HepG2 (cell line): ENCODE results near the gene VEPH1. TPM values are rescaled to one million over a fixed set of nuclear protein-coding genes. Genes with fewer than 3 reads are reported as not detected.

Experiments
- ATAC-seq: fragments of 200-7000 bp; cut with Tn5 transposase; 3 replicates; pipeline ENCODE4 v1.9.1; 2020; ENCODE audit warnings: mild to moderate bottlenecking, moderate library complexity
- BruUV-seq: library from RNA; stranded (reverse); fragments of 400-500 nt; replicated peaks from 2 replicates; lab custom pipeline; 2021; lab: Mats Ljungman, UMichigan
- CTCF ChIA-PET: fragments of 300-600 bp; formaldehyde crosslinking; extraction: SDS; loops from one replicate; lab custom pipeline; 2021; ENCODE audit warnings: low total read pairs, inconsistent platforms, low intra/inter-chr PET ratio; lab: Yijun Ruan, JAX
- POLR2A ChIA-PET: fragments of 350-600 bp; sonication (Branson Sonifier 250); formaldehyde crosslinking; loops from one replicate; lab custom pipeline; 2020; ENCODE audit warnings: antibody characterized with exemption, inconsistent platforms; lab: Yijun Ruan, JAX
- DNase-seq: peaks from one replicate; pipeline ENCODE4 v3.0.0-alpha.2; 2015; ENCODE audit warnings: low spot score
- FAIRE-seq: peaks from 3 replicates; lab custom pipeline; 2011; peaks lifted over from hg19 to GRCh38; lab: Jason Lieb, UNC
- H2AFZ ChIP-seq: one replicate; pipeline ENCODE4 v1.6.1; 2011; ENCODE audit warnings: low read length, inconsistent platforms
- H3K27ac ChIP-seq: fragments of 300-600 bp; 3 replicates; pipeline ENCODE4 v1.8.0; 2011; ENCODE audit warnings: mixed run types, mild to moderate bottlenecking, mixed read lengths, low read length, inconsistent platforms; ENCODE audit not compliant: insufficient read depth; ENCODE audit errors: extremely low read length
- H3K27me3 ChIP-seq, 2 experiments: fragments of 200-600 bp in 1 of 2; 2 replicates in 1 of 2; 3 replicates in 1 of 2; pipeline versions ENCODE4 v1.6.0 to v1.8.0; 2011; ENCODE audit warnings: low read length in 2 of 2, mild to moderate bottlenecking in 2 of 2, moderate library complexity in 2 of 2, inconsistent platforms in 1 of 2; ENCODE audit not compliant: insufficient read depth in 2 of 2, control insufficient read depth in 1 of 2
- H3K36me3 ChIP-seq, 2 experiments: fragments of 200-600 bp in 1 of 2; replicated peaks in 1 of 2; 2 replicates in 1 of 2; 3 replicates in 1 of 2; pipeline versions ENCODE4 v1.5.1 to v1.8.0; 2011; ENCODE audit warnings: low read length in 2 of 2, inconsistent platforms in 1 of 2; ENCODE audit not compliant: insufficient read depth in 2 of 2, control insufficient read depth in 1 of 2
- H3K4me1 ChIP-seq: 2 replicates; pipeline ENCODE4 v1.5.1; 2012; ENCODE audit warnings: low read length, inconsistent platforms; ENCODE audit not compliant: insufficient read depth
- H3K4me2 ChIP-seq: 2 replicates; pipeline ENCODE4 v1.6.0; 2011; ENCODE audit warnings: low read depth, low read length, inconsistent platforms
- H3K4me3 ChIP-seq, 3 experiments: fragments of 200-600 bp in 1 of 3; sonication (generic), shearing (Covaris generic) in 1 of 3; replicated peaks in 1 of 3; 2 replicates each; pipeline ENCODE4 v1.5.1; 2011 to 2016; ENCODE audit warnings: low read length in 3 of 3, inconsistent platforms in 2 of 3, low read depth in 2 of 3, mild to moderate bottlenecking in 2 of 3, control low read depth in 1 of 3, mixed read lengths in 1 of 3; ENCODE audit not compliant: insufficient read depth in 1 of 3
- H3K79me2 ChIP-seq: one replicate; pipeline ENCODE4 v1.6.1; 2011; ENCODE audit warnings: low read length, inconsistent platforms; ENCODE audit not compliant: insufficient read depth
- H3K9ac ChIP-seq: 2 replicates; pipeline ENCODE4 v1.6.0; 2011; ENCODE audit warnings: mild to moderate bottlenecking, low read depth, low read length, inconsistent platforms; ENCODE audit not compliant: insufficient read depth
- H3K9me3 ChIP-seq: 2 replicates; pipeline ENCODE4 v1.5.1; 2012; ENCODE audit warnings: mild to moderate bottlenecking, low read length
- H4K20me1 ChIP-seq: 2 replicates; pipeline ENCODE4 v1.6.0; 2011; ENCODE audit warnings: inconsistent platforms, mild to moderate bottlenecking, low read length, moderate library complexity; ENCODE audit not compliant: insufficient read depth
- ARID5B ChIP-seq: IDR thresholded peaks from 2 replicates; pipeline ENCODE4 v1.4.0; 2020; ENCODE audit warnings: mild to moderate bottlenecking, missing genetic modification reagents
- CEBPB ChIP-seq: IDR thresholded peaks from 2 replicates; pipeline ENCODE4 v1.6.1; 2011; ENCODE audit warnings: low read depth, low read length, improper control_type of control experiment, borderline replicate concordance
- CHCHD3 ChIP-seq: sonication (generic); formaldehyde crosslinking; IDR thresholded peaks from 2 replicates; pipeline ENCODE4 v1.8.0; 2022; ENCODE audit warnings: mild to moderate bottlenecking, missing genetic modification reagents, moderate library complexity
- REPIN1 ChIP-seq: sonication (generic); formaldehyde crosslinking; IDR thresholded peaks from 2 replicates; pipeline ENCODE4 v1.8.0; 2022; ENCODE audit warnings: missing genetic modification reagents, low read depth, mild to moderate bottlenecking, borderline replicate concordance
- TERF1 ChIP-seq: sonication (generic); formaldehyde crosslinking; IDR thresholded peaks from 2 replicates; pipeline ENCODE4 v1.8.0; 2022; ENCODE audit warnings: mild to moderate bottlenecking, missing genetic modification reagents, moderate library complexity
- ZNF292 ChIP-seq: sonication (generic); formaldehyde crosslinking; IDR thresholded peaks from 2 replicates; pipeline ENCODE4 v1.8.1; 2022; ENCODE audit warnings: mild to moderate bottlenecking, low read depth, missing genetic modification reagents, borderline replicate concordance
- ZNF816 ChIP-seq: sonication (generic); formaldehyde crosslinking; IDR thresholded peaks from 2 replicates; pipeline ENCODE4 v1.8.0; 2022; ENCODE audit warnings: missing genetic modification reagents, mild to moderate bottlenecking, borderline replicate concordance
- ZSCAN30 ChIP-seq: sonication (generic); formaldehyde crosslinking; IDR thresholded peaks from 2 replicates; pipeline ENCODE4 v1.5.0; 2020; ENCODE audit warnings: mild to moderate bottlenecking, missing genetic modification reagents
- WGBS: methylation state at CpG from one replicate; pipeline ENCODE4 v1.1.6; 2017; ENCODE audit warnings: low lambda C conversion rate; 5-methylcytosine and 5-hydroxymethylcytosine counted together
- in situ Hi-C: cut with HindIII; loops from 2 replicates; pipeline ENCODE4 v1.10.0; 2017; ENCODE audit warnings: low pct_unique_long_range_greater_than_20kb; ENCODE audit not compliant: extremely low pct_ligation_motif_present
- intact Hi-C: fragments of 100-400 bp; cut with micrococcal nuclease; formaldehyde crosslinking; loops from one replicate; pipeline ENCODE4 v1.10.0; 2022; ENCODE audit not compliant: unreplicated experiment
- polyA plus RNA-seq, 8 experiments: library from polyadenylated mRNA; depleted of rRNA in 3 of 8; stranded (reverse) in 7 of 8; unstranded in 1 of 8; fragments of >200 nt; fragmentation: Illumina TruSeq in 4 of 8; extraction: Trizol in 4 of 8; gene quantifications; 2 replicates each; pipeline versions ENCODE4 v1.2.1 to v1.2.3, GENCODE V29; 2011 to 2016; ENCODE audit warnings: low read depth in 4 of 8, missing spikeins in 1 of 8, mixed read lengths in 1 of 8; ENCODE audit not compliant: insufficient read depth in 1 of 8
- total RNA-seq, 5 experiments: library from RNA; depleted of rRNA; stranded (reverse); fragments of >200 nt; fragmentation: Illumina TruSeq; extraction: Trizol; gene quantifications; 2 replicates each; pipeline ENCODE4 v1.2.3, GENCODE V29; 2016; ENCODE audit warnings: low read depth in 1 of 5

The VEPH1 gene
- total and polyA plus RNA-seq, 2 of the 13 experiments (the other 11 are each of a cell fraction or from before 2014, with no cell fraction given): not detected

- no peak for TF ChIP-seq ARID5B (CRISPR knock-in tag)
- no peak for TF ChIP-seq ZNF292 (CRISPR knock-in tag)
- TF ChIP-seq REPIN1 (CRISPR knock-in tag): no peak
- TF ChIP-seq ZNF816 (CRISPR knock-in tag): no peak
Observed at GRCh38 chr3:157301755-157302154, 201.5 kb downstream of the VEPH1 start (continued).

DNA sequence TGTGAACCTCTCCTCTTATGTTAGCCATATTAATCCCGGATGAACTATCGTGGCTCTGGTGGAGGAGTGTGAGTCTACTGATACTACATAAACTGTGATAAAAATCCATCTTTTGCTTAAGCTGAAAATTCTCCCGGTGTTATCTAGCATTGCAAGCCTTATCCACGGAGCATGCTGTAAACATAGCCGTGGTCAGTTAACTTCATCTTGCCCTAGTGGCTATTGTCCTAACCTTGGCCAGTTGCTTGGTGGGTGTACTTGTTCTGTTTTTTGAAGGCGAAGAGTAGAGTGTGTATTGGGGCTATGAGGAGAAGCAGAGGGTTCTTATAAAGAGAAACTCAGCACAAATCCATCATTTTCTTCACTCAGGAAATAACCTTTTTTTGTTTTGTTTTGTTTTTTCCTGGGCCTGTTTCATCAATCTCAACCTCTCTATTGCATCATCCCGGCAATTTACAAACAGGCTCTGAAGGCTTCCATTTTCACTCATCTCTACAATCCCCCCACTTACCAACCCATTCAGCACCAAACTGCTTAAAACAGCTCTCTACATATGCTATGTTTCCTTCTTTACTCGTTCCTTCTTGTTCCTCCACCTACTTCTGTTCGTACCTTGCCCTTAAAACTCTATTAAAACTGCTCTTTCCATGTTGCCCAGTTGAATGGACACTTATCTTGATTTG lies 202.1 kb downstream of the VEPH1 start:
- no peak for TF ChIP-seq CHCHD3 (CRISPR knock-in tag)
- TF ChIP-seq CEBPB: peak; percentile 54; the same call in 1 of the 2 replicates
- TF ChIP-seq ZSCAN30: no peak
- TF ChIP-seq TERF1: no peak
- no peaks in the 10 kb centered on the region for H3K36me3 ChIP-seq
- H3K27me3 ChIP-seq: no peaks in the 10 kb centered on the region; a peak in 1 of 5 replicates
- intact Hi-C loops (no loop called here), in situ Hi-C loops (no loop called here)
- H4K20me1 ChIP-seq: no peaks in the 10 kb centered on the region
- H3K27ac ChIP-seq: no peak overlapping the region
- FAIRE-seq (no peak), DNase-seq (no peak), ATAC-seq (no peak)
- no peak overlapping the region for H3K4me3 ChIP-seq
- no peaks in the 10 kb centered on the region for H3K9me3 ChIP-seq
- CTCF ChIA-PET: no interaction called here
- BruUV-seq: no TSS peak
- WGBS: 30% methylated on average over 9 of the region's 9 CpGs
- H3K9ac ChIP-seq: no peak overlapping the region
- POLR2A ChIA-PET: no interaction called here
- H2AFZ ChIP-seq: no peak overlapping the region
- H3K79me2 ChIP-seq: no peaks in the 10 kb centered on the region
- H3K4me2 ChIP-seq: no peak overlapping the region
- H3K4me1 ChIP-seq: no peaks in the 10 kb centered on the region
